Astrocyte (in vitro differentiated cells and primary cell): Measurements from ENCODE around the gene DNAJC27. TPM values are rescaled to one million over a fixed set of nuclear protein-coding genes. Genes with fewer than 3 reads are reported as not detected.

Source experiments
- DNase-seq: peaks from one replicate; pipeline ENCODE4 v3.0.0-alpha.2; 2010; ENCODE audit warnings: low read depth
- FAIRE-seq: peaks from 2 replicates; lab custom pipeline; 2011; peaks lifted over from hg19 to GRCh38; lab: Jason Lieb, UNC
- H2AFZ ChIP-seq: 2 replicates; pipeline ENCODE4 v1.6.0; 2012; ENCODE audit warnings: low read depth, low read length, inconsistent platforms
- H3K27ac ChIP-seq: 2 replicates; pipeline ENCODE4 v1.5.1; 2011; ENCODE audit warnings: low read depth, low read length, inconsistent platforms
- H3K27me3 ChIP-seq: 2 replicates; pipeline ENCODE4 v1.6.0; 2011; ENCODE audit warnings: low read length, inconsistent platforms; ENCODE audit not compliant: insufficient read depth
- H3K36me3 ChIP-seq: 2 replicates; pipeline ENCODE4 v1.5.1; 2011; ENCODE audit warnings: low read length, inconsistent platforms; ENCODE audit not compliant: insufficient read depth
- H3K4me1 ChIP-seq: 2 replicates; pipeline ENCODE4 v1.5.1; 2011; ENCODE audit warnings: low read length, inconsistent platforms; ENCODE audit not compliant: insufficient read depth
- H3K4me2 ChIP-seq: 2 replicates; pipeline ENCODE4 v1.6.0; 2012; ENCODE audit warnings: low read length, inconsistent platforms
- H3K4me3 ChIP-seq: 2 replicates; pipeline ENCODE4 v1.5.1; 2011; ENCODE audit warnings: low read depth, mild to moderate bottlenecking, low read length, inconsistent platforms; ENCODE audit not compliant: insufficient read depth
- H3K79me2 ChIP-seq: 2 replicates; pipeline ENCODE4 v1.6.0; 2012; ENCODE audit warnings: mild to moderate bottlenecking, low read length, inconsistent platforms; ENCODE audit not compliant: insufficient read depth
- H3K9ac ChIP-seq: 2 replicates; pipeline ENCODE4 v1.6.0; 2012; ENCODE audit warnings: mild to moderate bottlenecking, low read length, inconsistent platforms
- H3K9me3 ChIP-seq: 2 replicates; pipeline ENCODE4 v1.5.1; 2012; ENCODE audit warnings: low read depth, mild to moderate bottlenecking, low read length, inconsistent platforms; ENCODE audit not compliant: insufficient read depth
- H4K20me1 ChIP-seq: 2 replicates; pipeline ENCODE4 v1.6.0; 2012; ENCODE audit warnings: low read length, inconsistent platforms; ENCODE audit not compliant: insufficient read depth
- H3K27ac Mint-ChIP-seq: one replicate; pipeline ENCODE4 v1.8.0; 2021; ENCODE audit warnings: mild to moderate bottlenecking, mixed read lengths; ENCODE audit not compliant: unreplicated experiment
- H3K27me3 Mint-ChIP-seq: one replicate; pipeline ENCODE4 v1.8.0; 2021; ENCODE audit warnings: low read depth, mixed read lengths; ENCODE audit not compliant: unreplicated experiment
- H3K36me3 Mint-ChIP-seq: one replicate; pipeline ENCODE4 v1.8.0; 2021; ENCODE audit warnings: low read depth, mixed read lengths; ENCODE audit not compliant: unreplicated experiment
- H3K4me1 Mint-ChIP-seq: one replicate; pipeline ENCODE4 v1.8.0; 2021; ENCODE audit warnings: low read depth, mixed read lengths; ENCODE audit not compliant: unreplicated experiment
- H3K4me3 Mint-ChIP-seq: one replicate; pipeline ENCODE4 v1.8.0; 2021; ENCODE audit warnings: mild to moderate bottlenecking, moderate library complexity, mixed read lengths; ENCODE audit not compliant: unreplicated experiment
- H3K9me3 Mint-ChIP-seq: one replicate; pipeline ENCODE4 v1.8.0; 2021; ENCODE audit warnings: mild to moderate bottlenecking, mixed read lengths; ENCODE audit not compliant: unreplicated experiment
- EZH2 ChIP-seq: IDR thresholded peaks from 2 replicates; pipeline ENCODE4 v1.6.1; 2012; ENCODE audit warnings: mild to moderate bottlenecking, low read length, inconsistent platforms; ENCODE audit not compliant: insufficient read depth
- total RNA-seq: library from RNA; stranded (reverse); gene quantifications from 2 replicates; pipeline ENCODE4 v1.2.1, GENCODE V29; 2021
- TF ChIP-seq, protein P1 (sequence below): IDR thresholded peaks from 2 replicates; pipeline ENCODE4 v1.5.1; 2011; ENCODE audit warnings: low read depth, mild to moderate bottlenecking, inconsistent platforms, low read length, moderate library complexity; ENCODE audit not compliant: insufficient read depth

The DNAJC27 gene
- total RNA-seq, 1 donor from 2014 or later: 3.5 TPM

DNA sequence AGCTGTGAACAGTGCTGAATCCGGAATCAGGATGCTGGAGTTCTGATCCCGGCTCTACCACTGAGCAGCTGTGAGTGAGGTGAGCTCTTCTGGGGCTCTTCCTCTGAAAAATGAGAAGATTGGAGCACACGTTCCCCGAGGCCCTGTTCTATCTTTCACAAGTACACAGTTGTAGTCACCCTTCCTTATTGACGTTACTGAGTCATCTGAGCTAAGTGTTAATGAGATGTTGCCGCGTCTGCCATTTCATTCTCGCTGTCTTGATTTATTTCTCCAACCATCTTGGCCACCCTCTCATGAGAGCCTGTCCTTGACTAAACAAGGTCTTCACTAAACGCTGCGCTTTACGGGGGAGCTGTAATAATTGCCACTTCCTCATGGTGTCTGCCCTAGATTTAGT is 38.2 kb upstream of the DNAJC27 start:
- H3K27ac ChIP-seq: no peak overlapping the region
- no peak overlapping the region for H2AFZ ChIP-seq
- H4K20me1 ChIP-seq: no peaks in the 10 kb centered on the region
- no peak overlapping the region for H3K4me3 ChIP-seq
- H3K36me3 ChIP-seq: no peaks in the 10 kb centered on the region
- H3K4me1 ChIP-seq: no peaks in the 10 kb centered on the region
- Mint-ChIP-seq H3K9me3 (no peaks in the 10 kb centered on the region), H3K27me3 (peaks cover 6% of the 10 kb centered on the region), H3K36me3 (no peaks in the 10 kb centered on the region), H3K4me1 (no peaks in the 10 kb centered on the region), H3K4me3 (no peak overlapping the region), H3K27ac (no peak overlapping the region)
- no peaks in the 10 kb centered on the region for H3K79me2 ChIP-seq
- TF ChIP-seq, protein P1, sequence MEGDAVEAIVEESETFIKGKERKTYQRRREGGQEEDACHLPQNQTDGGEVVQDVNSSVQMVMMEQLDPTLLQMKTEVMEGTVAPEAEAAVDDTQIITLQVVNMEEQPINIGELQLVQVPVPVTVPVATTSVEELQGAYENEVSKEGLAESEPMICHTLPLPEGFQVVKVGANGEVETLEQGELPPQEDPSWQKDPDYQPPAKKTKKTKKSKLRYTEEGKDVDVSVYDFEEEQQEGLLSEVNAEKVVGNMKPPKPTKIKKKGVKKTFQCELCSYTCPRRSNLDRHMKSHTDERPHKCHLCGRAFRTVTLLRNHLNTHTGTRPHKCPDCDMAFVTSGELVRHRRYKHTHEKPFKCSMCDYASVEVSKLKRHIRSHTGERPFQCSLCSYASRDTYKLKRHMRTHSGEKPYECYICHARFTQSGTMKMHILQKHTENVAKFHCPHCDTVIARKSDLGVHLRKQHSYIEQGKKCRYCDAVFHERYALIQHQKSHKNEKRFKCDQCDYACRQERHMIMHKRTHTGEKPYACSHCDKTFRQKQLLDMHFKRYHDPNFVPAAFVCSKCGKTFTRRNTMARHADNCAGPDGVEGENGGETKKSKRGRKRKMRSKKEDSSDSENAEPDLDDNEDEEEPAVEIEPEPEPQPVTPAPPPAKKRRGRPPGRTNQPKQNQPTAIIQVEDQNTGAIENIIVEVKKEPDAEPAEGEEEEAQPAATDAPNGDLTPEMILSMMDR: no peak
- TF ChIP-seq EZH2: no peak
- H3K9ac ChIP-seq: no peak overlapping the region
- no peak for FAIRE-seq
- H3K4me2 ChIP-seq: no peak overlapping the region
- no peaks in the 10 kb centered on the region for H3K9me3 ChIP-seq
- H3K27me3 ChIP-seq: no peaks in the 10 kb centered on the region
- DNase-seq: no peak

DNA sequence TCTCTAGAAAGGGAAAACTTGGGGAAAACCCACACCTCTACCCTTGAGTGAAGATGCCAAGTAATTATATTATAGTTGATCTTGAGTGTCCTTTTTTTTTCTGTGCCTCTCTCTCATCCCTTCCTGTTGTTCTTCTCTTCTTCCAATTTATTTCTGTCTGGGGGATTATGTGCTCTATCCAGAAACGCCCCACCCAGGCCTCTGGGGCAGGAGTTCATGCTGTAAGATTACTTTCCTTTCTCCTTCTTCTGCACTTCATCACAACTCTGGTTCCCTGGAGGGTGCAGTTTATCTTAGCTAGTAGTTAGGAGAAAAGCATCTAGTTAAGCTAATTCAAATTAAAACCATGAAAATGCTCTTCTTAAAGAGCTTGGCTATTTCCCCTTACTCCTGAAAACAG is 30.3 kb upstream of the DNAJC27 start:
- H4K20me1 ChIP-seq: no peaks in the 10 kb centered on the region
- TF ChIP-seq, protein P1: no peak
- TF ChIP-seq EZH2: no peak
- no peak overlapping the region for H3K4me2 ChIP-seq
- Mint-ChIP-seq H3K4me1 (peaks cover 14% of the 10 kb centered on the region), H3K27me3 (no peaks in the 10 kb centered on the region), H3K4me3 (no peak overlapping the region), H3K9me3 (no peaks in the 10 kb centered on the region), H3K36me3 (no peaks in the 10 kb centered on the region), H3K27ac (no peak overlapping the region)
- H3K9me3 ChIP-seq: no peaks in the 10 kb centered on the region
- FAIRE-seq (no peak), DNase-seq (no peak)
- no peak overlapping the region for H2AFZ ChIP-seq
- H3K9ac ChIP-seq: no peak overlapping the region
- H3K79me2 ChIP-seq: no peaks in the 10 kb centered on the region
- H3K27ac ChIP-seq: no peak overlapping the region
- H3K27me3 ChIP-seq: no peaks in the 10 kb centered on the region
- no peaks in the 10 kb centered on the region for H3K36me3 ChIP-seq
- peaks cover 18% of the 10 kb centered on the region for H3K4me1 ChIP-seq
- no peak overlapping the region for H3K4me3 ChIP-seq

DNA sequence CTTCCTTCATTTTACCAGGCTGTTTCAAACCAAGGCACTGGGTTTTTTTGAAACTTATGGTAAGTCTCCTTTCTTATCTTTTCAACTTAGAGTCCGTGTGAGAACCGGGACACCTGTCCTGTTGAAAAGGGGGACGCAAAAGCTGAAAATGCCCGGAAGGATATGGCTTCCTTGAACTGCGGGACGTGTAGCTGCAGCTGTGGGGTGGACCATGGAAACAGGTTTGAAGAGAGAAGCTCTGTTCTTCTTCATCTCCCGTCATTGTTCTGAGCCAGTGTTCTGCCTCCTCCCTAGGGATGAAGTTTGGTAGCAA is 29.5 kb upstream of the DNAJC27 start:
- H3K4me1 ChIP-seq: peaks cover 26% of the 10 kb centered on the region
- DNase-seq: no peak
- no peaks in the 10 kb centered on the region for H3K9me3 ChIP-seq
- no peak overlapping the region for H3K27ac ChIP-seq
- Mint-ChIP-seq H3K27me3 (no peaks in the 10 kb centered on the region), H3K36me3 (no peaks in the 10 kb centered on the region), H3K4me1 (peaks cover 21% of the 10 kb centered on the region), H3K4me3 (no peak overlapping the region), H3K9me3 (no peaks in the 10 kb centered on the region), H3K27ac (no peak overlapping the region)
- H3K79me2 ChIP-seq: no peaks in the 10 kb centered on the region
- no peak overlapping the region for H3K9ac ChIP-seq
- no peak for FAIRE-seq
- H3K36me3 ChIP-seq: no peaks in the 10 kb centered on the region
- no peak overlapping the region for H3K4me3 ChIP-seq
- no peak overlapping the region for H2AFZ ChIP-seq
- H4K20me1 ChIP-seq: no peaks in the 10 kb centered on the region
- TF ChIP-seq, protein P1: no peak
- TF ChIP-seq EZH2: no peak
- no peaks in the 10 kb centered on the region for H3K27me3 ChIP-seq
- no peak overlapping the region for H3K4me2 ChIP-seq
